OCI-LY7 (cell line): ENCODE measurements around the gene PARM1.

Experiments
- CTCF ChIP-seq: fragments of 200-600 bp; sonication (generic); conservative IDR thresholded peaks from 2 replicates; pipeline ENCODE4 v1.5.1; 2014; ENCODE audit warnings: mild to moderate bottlenecking, antibody characterized with exemption, low read length, moderate library complexity, mixed read lengths
- EZH2phosphoT487 ChIP-seq: fragments of 200-600 bp; sonication (generic); IDR thresholded peaks from 2 replicates; pipeline ENCODE4 v1.6.1; 2018; ENCODE audit warnings: low read depth, borderline replicate concordance, mild to moderate bottlenecking, mixed run types, antibody characterized with exemption, low read length, moderate library complexity, mixed read lengths

DNA sequence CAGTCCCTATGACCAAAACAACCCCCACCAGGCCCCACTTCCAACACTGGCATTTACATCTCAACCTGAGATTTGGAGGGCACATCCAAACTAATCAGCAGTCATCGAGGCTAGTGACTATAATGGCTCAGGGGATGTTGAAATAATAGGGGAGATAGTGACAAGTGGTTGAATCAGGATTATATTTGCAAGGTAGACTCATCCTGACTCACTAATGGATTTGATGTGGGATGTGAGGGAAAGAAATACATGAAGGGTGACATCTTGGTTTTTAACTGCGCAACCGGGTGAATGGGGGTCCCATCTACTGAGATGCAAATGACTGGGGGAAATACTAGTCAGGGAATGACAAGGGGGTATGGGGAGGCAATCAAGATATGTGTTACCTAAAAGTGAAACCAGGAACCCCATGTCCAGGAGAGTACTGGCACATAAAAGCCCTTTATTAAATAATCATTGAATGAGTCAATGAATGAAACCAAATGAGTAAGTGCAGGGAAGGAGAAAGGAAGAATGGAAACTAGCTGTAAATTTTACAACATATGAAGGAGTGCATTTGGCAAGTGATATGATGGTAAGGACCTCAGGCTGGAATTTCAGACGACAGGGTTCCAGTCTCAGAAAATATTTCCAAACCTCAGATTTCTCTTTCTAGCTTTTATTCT, 78.3 kb downstream of the PARM1 start:
- TF ChIP-seq CTCF = no peak
- no peak for TF ChIP-seq EZH2phosphoT487
